CD4-positive, alpha-beta T cell treated with Interferon alpha-2 for 1 hour (primary cell): Measurements from ENCODE around the gene MTERF2.

Experiments used
- DNase-seq, 2 donors: peaks; one replicate each; pipeline ENCODE4 v3.0.0-alpha.2; 2020 to 2022

MTERF2 gene

DNA sequence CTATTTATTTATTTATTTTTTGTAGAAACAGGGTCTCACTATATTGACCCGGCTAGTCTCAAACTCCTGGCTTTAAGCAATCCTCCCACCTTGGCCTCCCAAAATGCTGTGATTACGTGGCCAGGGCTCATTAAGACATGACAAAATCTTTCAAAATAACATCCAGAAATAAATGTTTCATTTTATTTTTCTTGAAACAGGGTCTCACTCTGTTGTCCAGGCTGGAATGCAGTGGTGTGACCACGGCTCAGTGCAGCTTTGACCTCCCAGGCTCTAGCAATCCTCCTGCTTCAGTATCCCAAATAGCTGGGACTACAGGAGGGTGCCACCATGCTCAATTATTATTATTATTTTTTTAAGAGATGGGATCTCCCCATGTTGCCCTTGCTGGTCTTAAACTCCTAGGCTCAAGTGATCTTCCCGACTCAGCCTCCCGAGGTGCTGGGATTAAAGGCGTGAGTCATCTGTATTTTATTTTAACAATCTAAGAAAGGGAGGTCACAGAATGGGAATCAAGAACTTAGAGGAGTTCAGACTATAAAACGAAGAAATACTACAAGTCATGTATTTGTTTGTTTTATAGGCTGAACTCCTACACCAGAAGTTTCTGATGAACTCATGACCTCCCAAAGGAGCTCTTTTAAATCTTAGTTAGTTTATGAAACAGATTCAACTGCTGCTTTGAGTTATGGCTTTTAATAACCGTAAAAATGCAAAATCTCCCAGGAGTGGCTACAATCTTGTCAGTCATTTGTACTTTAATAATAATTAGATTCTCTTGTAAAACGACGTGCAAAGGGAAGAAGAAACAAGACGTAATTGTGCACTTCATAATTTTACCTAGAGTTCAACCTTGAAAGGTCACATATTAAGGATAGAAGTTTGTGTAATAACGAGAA is 33.3 kb downstream of the MTERF2 start:
- no peak for DNase-seq

DNA sequence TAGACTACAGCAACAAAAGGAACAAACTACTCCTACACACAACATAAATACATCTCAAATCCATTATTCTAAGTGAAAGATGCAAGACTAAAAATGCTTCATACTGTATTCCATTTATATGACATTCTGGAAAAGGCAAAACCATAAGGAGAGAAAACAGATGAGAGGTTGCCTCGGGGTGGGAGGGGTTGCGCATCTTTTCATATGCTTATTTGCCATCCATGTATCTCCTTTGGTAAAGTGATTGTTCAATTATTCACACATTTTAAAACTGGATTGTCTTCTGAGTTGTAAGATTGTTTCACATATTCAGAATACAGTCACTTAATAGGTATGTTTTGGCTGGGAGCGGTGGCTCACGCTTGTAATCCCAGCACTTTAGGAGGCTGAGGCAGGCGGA is 36.4 kb downstream of the MTERF2 start:
- DNase-seq, result no peak

DNA sequence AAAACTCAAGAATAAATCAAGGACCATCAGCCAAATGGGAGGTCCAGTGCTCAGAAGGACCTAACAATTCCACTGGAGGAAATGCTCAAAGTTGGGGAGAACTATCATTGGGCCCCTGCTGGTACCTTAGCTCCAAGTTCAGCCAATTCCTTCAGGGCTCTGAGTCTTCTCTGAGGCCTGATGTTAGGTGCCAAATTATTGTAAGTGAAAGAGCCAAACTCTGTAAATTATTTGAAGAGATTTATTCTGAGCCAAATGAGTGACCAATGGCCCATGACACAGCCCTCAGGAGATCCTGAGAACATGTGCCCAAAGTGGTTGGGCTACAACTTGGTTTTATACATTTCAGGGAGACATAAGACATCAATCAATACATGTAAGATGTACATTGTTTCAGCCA is 39.5 kb downstream of the MTERF2 start:
- no peak for DNase-seq

DNA sequence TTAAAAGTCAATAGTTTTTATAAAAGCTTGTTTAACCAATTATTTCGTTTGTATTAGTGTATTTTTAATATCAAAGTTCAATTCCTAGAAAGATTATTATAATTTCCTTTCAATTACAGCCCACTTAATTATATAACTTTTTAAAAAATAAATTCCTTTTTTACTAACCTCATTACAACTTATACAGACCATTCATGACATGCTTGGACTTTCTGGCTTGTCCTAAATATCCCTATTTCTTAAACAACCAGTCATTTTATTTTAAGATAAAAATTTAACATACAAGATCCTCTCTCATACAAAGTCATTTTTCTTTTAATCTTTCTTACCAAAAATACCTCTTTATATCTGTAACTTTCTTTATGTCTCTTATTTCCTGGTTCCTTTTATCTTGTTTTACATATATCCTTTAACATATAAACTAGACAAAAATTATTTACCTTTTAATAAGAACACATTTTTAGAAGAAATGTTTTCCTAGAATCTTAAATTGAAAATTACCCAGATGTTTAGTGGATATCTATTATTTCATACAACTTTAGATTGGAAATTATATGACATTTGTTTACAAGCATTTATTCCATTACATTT is 41.6 kb downstream of the MTERF2 start:
- DNase-seq, result no peak

DNA sequence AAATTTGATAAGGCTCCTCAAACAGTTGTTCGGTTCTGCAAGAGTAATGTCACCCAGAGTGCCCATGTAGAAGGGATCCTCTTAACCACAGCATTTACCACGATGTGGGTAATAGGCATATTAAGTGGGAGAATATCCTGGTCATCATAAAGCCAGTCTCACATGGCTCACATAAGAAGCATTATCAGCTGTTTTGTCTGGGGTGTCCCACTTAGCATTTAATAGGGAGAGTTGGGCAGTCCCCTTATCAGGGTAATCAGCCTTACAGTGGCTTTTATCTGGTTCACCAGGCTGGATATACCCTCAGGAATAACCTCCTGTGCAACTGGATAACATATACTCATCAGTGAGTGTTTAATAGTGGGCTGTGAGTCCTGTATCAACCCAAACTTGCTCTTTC is 44.2 kb downstream of the MTERF2 start:
- DNase-seq, result no peak

DNA sequence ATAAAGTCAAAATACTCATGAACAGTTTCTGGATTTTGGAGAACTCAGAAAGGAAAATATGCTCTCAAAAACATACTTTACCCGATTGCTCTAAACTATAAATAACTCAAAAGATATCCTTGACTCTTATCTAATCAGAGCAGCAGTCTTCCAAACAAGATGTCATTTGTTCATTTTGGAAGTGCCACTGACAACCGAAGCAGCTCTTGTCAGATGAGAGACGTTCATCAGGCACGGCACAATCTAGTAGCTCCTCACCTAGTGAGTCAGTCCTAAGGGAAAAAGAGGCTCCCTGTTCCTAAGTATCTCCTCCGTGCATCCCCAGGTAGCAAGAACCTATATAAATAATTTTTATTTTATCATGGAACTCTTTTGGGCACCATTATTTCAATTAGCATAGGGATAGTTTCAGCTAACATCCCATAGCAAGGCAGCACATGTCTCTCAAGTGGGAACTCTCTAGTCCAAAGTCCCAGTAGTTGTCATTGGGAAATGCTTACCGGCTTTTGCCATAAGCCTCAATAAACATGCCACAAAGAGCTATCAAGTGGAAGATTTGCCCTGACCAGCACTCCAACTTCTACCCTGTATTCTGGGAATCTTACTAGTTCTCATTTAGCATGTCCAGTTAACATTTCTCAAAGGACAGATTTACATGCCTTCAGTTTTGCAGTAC is 45.3 kb downstream of the MTERF2 start:
- no peak for DNase-seq

DNA sequence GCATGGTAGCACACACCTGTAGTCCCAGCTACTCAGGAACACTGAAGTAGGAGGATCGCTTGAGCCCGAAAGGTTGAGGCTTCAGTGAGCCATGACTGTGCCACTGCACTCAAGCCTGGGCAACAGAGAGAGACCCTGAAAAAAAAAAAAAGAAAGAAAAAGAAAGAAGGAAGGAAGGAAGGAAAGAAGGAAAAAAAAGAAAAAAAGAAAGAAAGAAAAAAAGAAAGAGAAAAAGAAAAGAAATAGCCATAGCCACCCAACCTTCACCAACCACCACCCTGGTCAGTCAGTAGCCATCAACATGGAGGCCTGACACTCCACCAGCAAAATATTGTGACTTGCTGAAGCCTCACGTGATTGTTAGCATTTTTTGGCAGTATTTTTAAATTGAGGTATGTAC is 52.7 kb downstream of the MTERF2 start:
- DNase-seq, result no peak
